Heart left ventricle (tissue), 16 donors: Measurements from ENCODE around the gene ARMC10. TPM values are rescaled to one million over a fixed set of nuclear protein-coding genes. Genes with fewer than 3 reads are reported as not detected.

Experiments used
- ATAC-seq, 4 donors: fragments of 200-7000 bp; cut with Tn5 transposase; one replicate each; pipeline ENCODE4 v1.9.1; 2020 to 2022; ENCODE audit warnings: moderate library complexity in 4 of 4, mild to moderate bottlenecking in 3 of 4, moderate number of reproducible peaks in 1 of 4
- DNase-seq, 5 donors: peaks; one replicate each; pipeline ENCODE4 v3.0.0-alpha.2; 2020
- H3K27ac ChIP-seq, 12 donors: fragments of 200-600 bp; sonication (generic) in 4 of 12; one replicate each; pipeline versions ENCODE4 v1.5.0 to v1.8.0; 2016 to 2022; ENCODE audit warnings: mild to moderate bottlenecking in 2 of 12
- H3K27me3 ChIP-seq, 9 donors: fragments of 200-600 bp; sonication (generic) in 2 of 9; one replicate each; pipeline versions ENCODE4 v1.5.1 to v1.8.0; 2016 to 2022; ENCODE audit warnings: mild to moderate bottlenecking in 3 of 9
- H3K36me3 ChIP-seq, 9 donors: fragments of 200-600 bp; sonication (generic) in 2 of 9; one replicate each; pipeline versions ENCODE4 v1.5.0 to v1.8.0; 2018 to 2022; ENCODE audit warnings: mild to moderate bottlenecking in 2 of 9
- H3K4me1 ChIP-seq, 12 donors: fragments of 200-600 bp; sonication (generic) in 4 of 12; one replicate each; pipeline versions ENCODE4 v1.5.0 to v1.8.0; 2016 to 2022; ENCODE audit warnings: mild to moderate bottlenecking in 3 of 12
- H3K4me3 ChIP-seq, 12 donors: fragments of 200-600 bp; sonication (generic) in 4 of 12; one replicate each; pipeline versions ENCODE4 v1.5.0 to v1.8.0; 2017 to 2022; ENCODE audit warnings: mild to moderate bottlenecking in 9 of 12, moderate library complexity in 4 of 12
- H3K9me3 ChIP-seq, 12 donors: fragments of 200-600 bp; sonication (generic) in 4 of 12; one replicate each; pipeline versions ENCODE4 v1.5.0 to v1.8.0; 2016 to 2022; ENCODE audit warnings: mild to moderate bottlenecking in 1 of 12
- CTCF ChIP-seq, 12 donors: fragments of 200-600 bp; sonication (generic) in 4 of 12; IDR thresholded peaks; one replicate each; pipeline versions ENCODE4 v1.5.0 to v1.8.0; 2018 to 2022; ENCODE audit warnings: antibody characterized with exemption in 12 of 12, mild to moderate bottlenecking in 5 of 12
- POLR2A ChIP-seq, 2 donors: fragments of 450-650 bp; IDR thresholded peaks; one replicate each; pipeline ENCODE4 v1.6.1; 2017; ENCODE audit warnings: antibody characterized with exemption in 2 of 2, mild to moderate bottlenecking in 2 of 2, moderate library complexity in 2 of 2
- WGBS, 4 donors: extraction: QIAGEN DNeasy Blood & Tissue Kit in 2 of 4; methylation state at CpG; one replicate each; pipeline versions ENCODE4 v1.1.5 to v1.1.7; 2013 to 2018; 5-methylcytosine and 5-hydroxymethylcytosine counted together
- intact Hi-C, 10 donors: fragments of 100-400 bp; cut with DNase I; formaldehyde crosslinking; loops; one replicate each; pipeline versions ENCODE4 v1.11.1 to v1.14.2; 2022
- polyA plus RNA-seq, 2 donors: library from polyadenylated mRNA; stranded (reverse); fragments of 200-250 nt; gene quantifications; one replicate each; pipeline ENCODE4 v1.2.3, GENCODE V29; 2013
- total RNA-seq, 9 donors: library from RNA; depleted of rRNA in 2 of 9; stranded (reverse); fragments of >200 nt in 2 of 9; fragmentation: NEBNext Ultra II Directional in 3 of 9; extraction: Animal tissue kit (Norgen Biotek cat#: 25700) in 3 of 9; gene quantifications; one replicate each; pipeline versions ENCODE4 v1.1.0 to v1.2.4, GENCODE V29; 2016 to 2023
- donor health status: ischemic (EF 13 %, LVEDD 7.1; RV severe dilation, severe dysfunction).
- donor health status: healthy with polysubstance abuse.
- donor health status: DM: no; HTN: yes; CAD: no.
- donor health status: DM: no; HTN: no; CAD: no.
- donor health status: ischemic (EF 25% LVEDD 6.9; RV normal size, moderate dysfunction).
- donor health status: ischemic (EF 25% LVEDD 5.7; RV mildly dilated, moderate dysfunction).
- donor health status: healthy.
- donor health status: DM: yes; HTN: yes; CAD: no.
- donor health status: ischemic (EF 35%, LVEDD 5.7; RV mildly dilated, moderate dysfunction).
- donor health status: nonischemic (EF 11% LVEDD 7.7; RV severe dilation, severe dysfunction).
- donor health status: DM: yes; HTN: yes; CAD: no.
- donor health status: PGD.
- donor health status: ischemic (EF 29% LVEDD 5.4; RV normal size, mild dysfunction).
- donor health status: nonischemic (EF 23%, LVEDD 6.1; RV moderate dilation, normal function).

Gene ARMC10
- total and polyA plus RNA-seq, 11 donors = 13.4 to 29.7 (median 24.9) TPM

- no peak for ATAC-seq
- WGBS, 4 donors = 62 to 80% (median 65%) methylated on average over 3 of the region's 3 CpGs
- Histone ChIP-seq H3K9me3 (no peaks in the 10 kb centered on the region), H3K27me3 (no peaks in the 10 kb centered on the region), H3K4me3 (no peak overlapping the region), H3K27ac (no peak overlapping the region), H3K4me1 (no peaks in the 10 kb centered on the region), H3K36me3 (peaks cover 0 to 85% (median 54%) of the 10 kb centered on the region in 9 donors)
- no peak for DNase-seq
- intact Hi-C loops = no loop called here
- TF ChIP-seq POLR2A (IDR thresholded peaks at IDR 0.05) (no peak), CTCF (IDR thresholded peaks at IDR 0.05) (no peak)
Observed at GRCh38 chr7:103123529-103123928, 48.6 kb downstream of the ARMC10 start.

GRCh38 chr7:103124429-103124979 lies 49.6 kb downstream of the ARMC10 start:
- Histone ChIP-seq H3K9me3 (no peaks in the 10 kb centered on the region), H3K36me3 (peaks cover 0 to 75% (median 52%) of the 10 kb centered on the region in 9 donors), H3K4me3 (no peak overlapping the region), H3K4me1 (no peaks in the 10 kb centered on the region), H3K27ac (no peak overlapping the region), H3K27me3 (no peaks in the 10 kb centered on the region)
- intact Hi-C loops = no loop called here
- DNase-seq (no peak), ATAC-seq (no peak)
- TF ChIP-seq CTCF (IDR thresholded peaks at IDR 0.05) = no peak
- no peak for TF ChIP-seq POLR2A (IDR thresholded peaks at IDR 0.05)
- WGBS, 4 donors = 79 to 89% (median 81%) methylated on average over 6 of the region's 6 CpGs

- WGBS, 4 donors = 77 to 92% (median 84%) methylated on average over 2 of the region's 2 CpGs
- no peak for ATAC-seq
Observed at GRCh38 chr7:103127006-103127405, 52.1 kb downstream of the ARMC10 start.

More at GRCh38 chr7:103127006-103127405, 52.1 kb downstream of the ARMC10 start:
- Histone ChIP-seq H3K4me3 (no peak overlapping the region), H3K27ac (no peak overlapping the region), H3K27me3 (no peaks in the 10 kb centered on the region), H3K36me3 (peaks cover 0 to 54% (median 38%) of the 10 kb centered on the region in 9 donors), H3K9me3 (no peaks in the 10 kb centered on the region), H3K4me1 (no peaks in the 10 kb centered on the region)
- intact Hi-C loops = no loop called here
- DNase-seq = no peak
- TF ChIP-seq POLR2A (IDR thresholded peaks at IDR 0.05) (no peak), CTCF (IDR thresholded peaks at IDR 0.05) (no peak)
